ENCODE data around the gene SPATA31A3.
"Not testable (repeated sequence)": the region's sequence is repeated elsewhere in the genome, so short reads cannot be mapped to it uniquely, and the experiment has no call there.

The SPATA31A3 gene

DNA sequence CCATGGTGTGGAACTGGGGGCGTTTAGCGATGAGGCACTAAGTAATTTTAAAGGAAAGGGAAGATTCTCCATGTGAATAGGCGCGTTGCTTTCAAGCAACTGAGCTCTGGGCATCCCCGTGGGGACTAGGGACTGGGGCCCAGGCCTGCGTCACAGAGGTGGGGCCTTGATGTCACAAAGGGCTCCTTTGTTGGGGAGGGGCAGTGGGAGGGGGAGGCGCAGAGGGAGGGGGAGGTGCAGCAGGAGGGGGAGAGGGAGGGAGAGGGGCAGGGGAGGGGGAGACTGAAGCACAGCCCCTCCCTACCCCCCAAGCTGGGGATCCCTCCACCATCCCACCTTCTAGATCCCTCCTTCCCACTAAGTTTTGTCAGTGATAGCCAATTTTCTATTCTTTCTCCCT is at the start of gene SPATA31A3:
Gene SPATA31A3 (minus strand): TSS at position 101 of the 400 bp plus-strand sequence. CDS start 29 bp downstream, at position 72.
- not testable (repeated sequence) for DNase-seq

DNA sequence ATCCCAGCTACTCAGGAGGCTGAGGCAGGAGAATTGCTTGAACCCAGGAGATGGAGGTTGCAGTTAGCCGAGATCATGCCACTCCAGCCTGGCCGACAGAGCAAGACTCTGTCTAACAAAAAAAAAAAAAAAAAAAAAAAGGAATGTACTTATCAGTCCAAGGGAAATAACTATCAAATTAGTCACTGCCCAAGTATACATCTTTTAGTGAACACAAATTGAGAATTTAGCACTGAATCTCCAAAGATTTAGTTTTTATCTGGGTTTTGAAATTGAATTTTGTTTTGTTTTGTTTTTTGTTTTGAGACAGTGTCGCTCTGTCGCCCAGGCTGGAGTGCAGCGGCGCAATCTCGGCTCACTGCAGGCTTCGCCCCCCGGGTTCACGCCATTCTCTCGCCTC is 39.8 kb downstream of the SPATA31A3 start:
- peak; percentile 0 for DNase-seq

DNA sequence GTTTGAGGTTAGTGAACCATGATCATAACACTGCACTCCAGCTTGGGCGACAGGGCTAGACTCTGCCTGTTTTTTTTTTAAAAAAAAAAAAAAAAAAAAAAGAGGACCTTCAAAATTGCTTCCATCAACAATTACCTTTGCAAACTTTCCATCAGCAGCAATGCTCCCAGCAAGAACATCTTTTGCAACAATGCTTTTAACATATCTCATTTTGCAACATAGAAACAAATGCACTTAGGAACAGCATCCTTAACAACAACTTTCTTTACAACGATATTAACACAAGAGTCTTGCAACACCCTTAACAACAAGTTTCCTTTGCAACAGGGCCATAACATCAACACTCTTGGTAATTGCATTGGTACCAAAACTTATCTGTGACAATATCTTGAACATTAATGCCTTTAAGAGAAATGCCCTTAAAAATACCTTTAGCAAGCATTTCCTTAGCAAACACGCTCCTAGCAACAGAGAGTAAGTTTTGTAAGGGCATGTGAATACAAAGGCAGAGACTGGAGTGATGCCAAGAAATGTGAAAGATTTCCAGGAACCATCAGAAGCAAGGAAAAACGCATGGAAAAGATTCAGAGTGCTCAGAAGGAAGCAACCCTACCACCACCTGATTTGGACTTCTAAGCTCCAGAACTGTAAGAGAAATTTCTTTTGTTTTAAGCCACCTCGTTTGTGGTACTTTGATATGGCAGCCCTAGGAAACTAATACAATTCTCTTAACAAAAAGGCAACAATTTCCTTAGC is 49.8 kb downstream of the SPATA31A3 start:
- DNase-seq = peak; percentile 0

DNA sequence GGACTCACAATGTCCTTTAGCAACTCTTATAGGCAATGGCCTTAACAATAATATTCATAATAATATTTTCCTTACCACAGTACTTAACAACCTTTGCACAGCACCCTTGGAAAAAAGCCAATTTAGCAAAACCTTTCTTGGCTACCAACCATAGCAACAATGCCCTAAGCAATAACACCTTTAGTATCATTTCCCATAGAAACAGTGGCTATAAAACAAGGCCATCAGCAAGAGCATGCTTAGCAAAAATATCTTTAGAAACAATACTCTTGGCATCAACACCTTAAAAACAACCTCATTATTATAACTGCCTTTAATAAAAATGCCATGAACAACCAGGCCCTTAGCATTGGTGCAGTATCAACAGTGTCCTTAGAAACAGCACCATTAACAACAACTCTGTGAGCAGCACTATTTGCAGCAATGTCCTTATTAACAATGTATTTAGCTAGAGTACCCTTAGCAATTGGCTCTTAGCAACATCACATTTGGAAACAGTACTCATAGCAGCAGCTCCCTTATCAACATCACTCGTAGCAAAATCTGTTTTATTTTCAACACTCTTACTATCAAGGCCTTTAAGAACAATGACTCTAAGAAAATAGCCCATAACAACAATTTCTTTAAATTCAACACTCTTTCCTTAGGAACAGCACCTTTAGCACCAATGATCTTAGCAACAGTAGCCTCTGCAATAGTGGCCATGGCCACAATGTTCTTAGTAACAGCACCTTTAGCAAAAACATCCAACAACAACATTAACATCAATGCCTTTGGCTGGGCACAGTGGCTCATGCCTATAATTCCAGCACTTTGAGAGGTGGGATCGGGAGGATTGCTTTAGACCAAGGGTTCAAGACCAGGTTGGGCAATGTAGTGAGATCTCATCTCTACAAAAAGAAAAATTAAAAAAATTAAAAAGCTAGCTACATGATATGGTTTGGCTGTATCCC is 52.2 kb downstream of the SPATA31A3 start:
- DNase-seq = not testable (repeated sequence)

DNA sequence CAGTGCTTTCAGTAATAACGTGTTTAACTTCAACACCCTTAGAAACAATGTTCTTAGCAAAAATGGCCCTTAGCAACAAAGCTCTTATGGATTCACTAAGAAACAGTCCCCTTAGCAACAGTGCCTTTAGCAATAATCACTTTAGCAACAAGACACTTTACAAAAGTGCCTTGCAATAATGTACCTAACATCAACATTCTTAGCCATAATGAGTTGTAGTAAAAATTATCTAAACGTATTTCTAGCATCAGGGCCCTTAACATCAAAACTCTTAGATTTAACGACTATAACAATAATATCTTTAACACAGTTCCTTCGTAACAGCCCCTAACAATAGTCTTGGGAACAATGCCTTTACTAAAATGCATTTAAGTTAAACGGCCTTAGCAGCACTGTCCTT is 54.0 kb downstream of the SPATA31A3 start:
- not testable (repeated sequence) for DNase-seq

DNA sequence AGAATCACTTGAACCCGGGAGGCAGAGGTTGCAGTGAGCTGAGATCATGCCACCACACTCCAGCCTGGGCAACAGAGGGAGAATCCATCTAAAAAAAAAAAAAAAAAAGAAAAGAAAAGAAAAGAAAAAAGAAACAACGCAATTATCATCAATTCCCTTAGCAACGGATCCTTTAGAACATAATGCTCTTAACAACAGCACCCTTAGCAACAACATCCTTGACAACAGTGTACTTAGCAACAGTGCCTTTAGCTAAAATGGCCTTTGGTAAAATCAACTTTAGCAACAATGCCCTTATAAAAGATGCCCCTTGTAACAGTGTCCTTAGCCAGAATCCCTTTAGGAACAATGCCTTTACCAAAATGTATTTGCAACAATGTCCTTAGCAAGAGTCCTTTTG is 54.7 kb downstream of the SPATA31A3 start:
- not testable (repeated sequence) for DNase-seq
